MM.1S (cell line): ENCODE measurements around the gene UQCRHL.

Experiments used
- DNase-seq: peaks from one replicate; pipeline ENCODE4 v3.0.0-alpha.2; 2015
- H2AFZ ChIP-seq: fragments of 300-600 bp; sonication (generic); 2 replicates; pipeline ENCODE4 v1.6.0; 2016; ENCODE audit warnings: antibody characterized with exemption, low read length
- H3F3A ChIP-seq: fragments of 300-600 bp; sonication (generic); 2 replicates; pipeline ENCODE4 v1.6.1; 2016; ENCODE audit warnings: mild to moderate bottlenecking, antibody characterized with exemption, low read length, moderate library complexity, mixed read lengths; ENCODE audit not compliant: insufficient read depth
- H3K27ac ChIP-seq: fragments of 300-600 bp; sonication (generic); 2 replicates; pipeline ENCODE4 v1.5.1; 2016; ENCODE audit warnings: mild to moderate bottlenecking, low read length
- H3K27me3 ChIP-seq: fragments of 300-600 bp; sonication (generic); replicated peaks from 2 replicates; pipeline ENCODE4 v1.6.0; 2016; ENCODE audit warnings: low read length; ENCODE audit not compliant: insufficient read depth
- H3K36me3 ChIP-seq: fragments of 300-600 bp; sonication (generic); replicated peaks from 2 replicates; pipeline ENCODE4 v1.6.1; 2016; ENCODE audit warnings: mild to moderate bottlenecking, low read length, mixed read lengths; ENCODE audit not compliant: insufficient read depth
- H3K4me1 ChIP-seq: fragments of 300-600 bp; sonication (generic); 2 replicates; pipeline ENCODE4 v1.6.1; 2016; ENCODE audit warnings: low read length, mixed read lengths
- H3K4me2 ChIP-seq: fragments of 300-600 bp; sonication (generic); 2 replicates; pipeline ENCODE4 v1.6.0; 2016; ENCODE audit warnings: low read depth, low read length
- H3K4me3 ChIP-seq: fragments of 300-600 bp; sonication (generic); 2 replicates; pipeline ENCODE4 v1.5.1; 2016; ENCODE audit warnings: low read length, mixed read lengths
- H3K79me2 ChIP-seq: fragments of 300-600 bp; sonication (generic); 2 replicates; pipeline ENCODE4 v1.6.1; 2016; ENCODE audit warnings: mixed run types, low read length, mixed read lengths
- H3K9ac ChIP-seq: fragments of 300-600 bp; sonication (generic); 2 replicates; pipeline ENCODE4 v1.6.1; 2016; ENCODE audit warnings: low read length, mixed read lengths
- H3K9me2 ChIP-seq: fragments of 300-600 bp; sonication (generic); replicated peaks from 2 replicates; pipeline ENCODE4 v1.6.1; 2016; ENCODE audit warnings: mild to moderate bottlenecking, low read length, mixed read lengths; ENCODE audit not compliant: insufficient read depth
- H3K9me3 ChIP-seq: fragments of 300-600 bp; sonication (generic); replicated peaks from 2 replicates; pipeline ENCODE4 v1.6.1; 2016; ENCODE audit warnings: mild to moderate bottlenecking, low read length, mixed read lengths; ENCODE audit not compliant: insufficient read depth
- H4K20me1 ChIP-seq: fragments of 300-600 bp; sonication (generic); 2 replicates; pipeline ENCODE4 v1.6.1; 2016; ENCODE audit warnings: mild to moderate bottlenecking, low read length, moderate library complexity, mixed read lengths; ENCODE audit not compliant: insufficient read depth
- EZH2 ChIP-seq: fragments of 300-600 bp; sonication (generic); optimal IDR thresholded peaks from 2 replicates; pipeline ENCODE3; 2017; ENCODE audit warnings: low read depth, mild to moderate bottlenecking, antibody characterized with exemption, low read length, mixed read lengths
- EZH2phosphoT487 ChIP-seq: fragments of 300-600 bp; sonication (generic); IDR thresholded peaks from 2 replicates; pipeline ENCODE4 v1.6.1; 2018; ENCODE audit warnings: antibody characterized with exemption, low read length
- TF ChIP-seq, protein P1 (sequence below): fragments of 300-600 bp; sonication (generic); IDR thresholded peaks from 2 replicates; pipeline ENCODE4 v1.5.1; 2016; ENCODE audit warnings: antibody characterized with exemption, low read length, mixed read lengths

UQCRHL gene

DNA sequence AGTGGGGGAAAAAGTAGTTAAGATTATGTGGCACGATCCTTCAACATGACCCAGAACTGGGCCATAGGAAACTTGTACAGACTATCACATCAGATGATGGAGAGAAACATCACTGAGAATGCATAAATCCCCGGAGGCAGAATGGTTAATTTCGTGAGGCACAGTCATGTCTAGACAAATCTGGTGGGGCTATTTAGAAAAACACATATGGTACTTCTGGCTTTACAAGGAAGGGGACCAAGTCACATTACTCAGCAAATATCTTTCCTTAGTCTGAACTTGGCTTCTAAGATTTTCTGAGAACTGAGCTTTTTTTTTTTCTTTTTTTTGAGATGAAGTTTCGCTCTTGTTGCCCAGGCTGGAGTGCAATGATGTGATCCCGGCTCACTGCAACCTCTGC lies 9.2 kb upstream of the UQCRHL start:
- no peak overlapping the region for H3K4me3 ChIP-seq
- H3F3A ChIP-seq, result no peaks in the 10 kb centered on the region
- no peak overlapping the region for H2AFZ ChIP-seq
- H3K4me1 ChIP-seq, result no peaks in the 10 kb centered on the region
- H3K79me2 ChIP-seq, result no peaks in the 10 kb centered on the region
- no peaks in the 10 kb centered on the region for H3K36me3 ChIP-seq
- no peaks in the 10 kb centered on the region for H3K27me3 ChIP-seq
- H3K27ac ChIP-seq, result no peak overlapping the region
- no peak for DNase-seq
- H3K9ac ChIP-seq, result no peak overlapping the region
- TF ChIP-seq EZH2 (no peak), EZH2phosphoT487 (no peak)
- TF ChIP-seq, protein P1, sequence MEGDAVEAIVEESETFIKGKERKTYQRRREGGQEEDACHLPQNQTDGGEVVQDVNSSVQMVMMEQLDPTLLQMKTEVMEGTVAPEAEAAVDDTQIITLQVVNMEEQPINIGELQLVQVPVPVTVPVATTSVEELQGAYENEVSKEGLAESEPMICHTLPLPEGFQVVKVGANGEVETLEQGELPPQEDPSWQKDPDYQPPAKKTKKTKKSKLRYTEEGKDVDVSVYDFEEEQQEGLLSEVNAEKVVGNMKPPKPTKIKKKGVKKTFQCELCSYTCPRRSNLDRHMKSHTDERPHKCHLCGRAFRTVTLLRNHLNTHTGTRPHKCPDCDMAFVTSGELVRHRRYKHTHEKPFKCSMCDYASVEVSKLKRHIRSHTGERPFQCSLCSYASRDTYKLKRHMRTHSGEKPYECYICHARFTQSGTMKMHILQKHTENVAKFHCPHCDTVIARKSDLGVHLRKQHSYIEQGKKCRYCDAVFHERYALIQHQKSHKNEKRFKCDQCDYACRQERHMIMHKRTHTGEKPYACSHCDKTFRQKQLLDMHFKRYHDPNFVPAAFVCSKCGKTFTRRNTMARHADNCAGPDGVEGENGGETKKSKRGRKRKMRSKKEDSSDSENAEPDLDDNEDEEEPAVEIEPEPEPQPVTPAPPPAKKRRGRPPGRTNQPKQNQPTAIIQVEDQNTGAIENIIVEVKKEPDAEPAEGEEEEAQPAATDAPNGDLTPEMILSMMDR, result no peak
- H3K9me3 ChIP-seq, result no peaks in the 10 kb centered on the region
- no peak overlapping the region for H3K4me2 ChIP-seq
- H4K20me1 ChIP-seq, result no peaks in the 10 kb centered on the region
- no peaks in the 10 kb centered on the region for H3K9me2 ChIP-seq

GRCh38 chr1:15810073-15810472 lies 2.6 kb upstream of the UQCRHL start:
- no peaks in the 10 kb centered on the region for H3K36me3 ChIP-seq
- H3K4me1 ChIP-seq, result no peaks in the 10 kb centered on the region
- no peaks in the 10 kb centered on the region for H3K79me2 ChIP-seq
- no peak overlapping the region for H3K27ac ChIP-seq
- no peak for DNase-seq
- no peak overlapping the region for H3K4me2 ChIP-seq
- H3K9me2 ChIP-seq, result no peaks in the 10 kb centered on the region
- no peaks in the 10 kb centered on the region for H3K27me3 ChIP-seq
- no peak overlapping the region for H3K9ac ChIP-seq
- H3K4me3 ChIP-seq, result no peak overlapping the region
- H4K20me1 ChIP-seq, result no peaks in the 10 kb centered on the region
- TF ChIP-seq EZH2phosphoT487 (no peak), EZH2 (no peak)
- TF ChIP-seq, protein P1, result no peak
- no peaks in the 10 kb centered on the region for H3F3A ChIP-seq
- no peak overlapping the region for H2AFZ ChIP-seq
- no peaks in the 10 kb centered on the region for H3K9me3 ChIP-seq

DNA sequence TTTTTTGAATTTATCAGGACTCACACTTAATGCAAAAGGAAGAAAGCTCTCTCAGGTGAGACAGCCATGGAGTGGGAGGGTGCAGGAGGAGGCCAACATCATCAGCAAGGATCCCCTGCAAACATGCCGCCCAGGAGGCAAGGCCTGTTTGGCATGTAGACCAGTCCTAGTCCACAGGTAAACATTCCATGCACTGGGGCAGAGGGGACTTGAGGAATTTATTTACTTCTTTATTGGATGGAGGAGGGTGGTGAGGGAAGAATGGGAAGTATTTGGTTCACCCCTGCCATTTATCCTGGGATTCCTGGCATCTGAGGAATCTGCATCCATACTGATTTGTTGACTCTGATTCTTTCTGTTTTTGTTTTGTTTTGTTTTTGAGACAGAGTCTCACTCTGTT lies 1.5 kb upstream of the UQCRHL start:
- no peaks in the 10 kb centered on the region for H3K4me1 ChIP-seq
- H3K9me3 ChIP-seq, result no peaks in the 10 kb centered on the region
- no peak for DNase-seq
- no peaks in the 10 kb centered on the region for H3F3A ChIP-seq
- H4K20me1 ChIP-seq, result no peaks in the 10 kb centered on the region
- no peak overlapping the region for H3K4me3 ChIP-seq
- H3K27ac ChIP-seq, result no peak overlapping the region
- H3K79me2 ChIP-seq, result no peaks in the 10 kb centered on the region
- no peaks in the 10 kb centered on the region for H3K36me3 ChIP-seq
- no peak overlapping the region for H2AFZ ChIP-seq
- no peak overlapping the region for H3K9ac ChIP-seq
- no peak overlapping the region for H3K4me2 ChIP-seq
- TF ChIP-seq, protein P1, result no peak
- TF ChIP-seq EZH2phosphoT487 (no peak), EZH2 (no peak)
- H3K27me3 ChIP-seq, result no peaks in the 10 kb centered on the region
- H3K9me2 ChIP-seq, result no peaks in the 10 kb centered on the region
